ENCODE data around the gene DHCR7. TPM values are rescaled to one million over a fixed set of nuclear protein-coding genes. Genes with fewer than 3 reads are reported as not detected.

Gene DHCR7
- total and polyA plus RNA-seq, 12 donors: 31.8 to 904 (median 85.3) TPM

GRCh38 chr11:71391796-71392195, 56.4 kb downstream of the DHCR7 start:
- TF ChIP-seq CTCF (IDR thresholded peaks at IDR 0.05) (no peak), POLR2A (IDR thresholded peaks at IDR 0.05) (no peak)
- H3K36me3 ChIP-seq (replicated peaks in 1 of 2): no peaks in the 10 kb centered on the region
- no peaks in the 10 kb centered on the region for H3K9me3 ChIP-seq (replicated peaks in 1 of 3)
- DNase-seq: no peak
- 47 to 62% (median 53%) methylated on average over 8 of the region's 8 CpGs for WGBS, 4 donors
- H3K4me3 ChIP-seq: no peak overlapping the region
- no peaks in the 10 kb centered on the region for H3K27me3 ChIP-seq
- H3K27ac ChIP-seq: no peak overlapping the region
- H3K4me1 ChIP-seq (replicated peaks in 1 of 2): no peaks in the 10 kb centered on the region
- intact Hi-C loops (cut with DNase I): no loop called here

GRCh38 chr11:71391352-71391751, 56.8 kb downstream of the DHCR7 start:
- 75 to 85% (median 79%) methylated on average over 5 of the region's 5 CpGs for WGBS, 4 donors
- H3K4me1 ChIP-seq (replicated peaks in 1 of 2): no peaks in the 10 kb centered on the region
- no peak overlapping the region for H3K27ac ChIP-seq
- intact Hi-C loops (cut with DNase I): no loop called here
- TF ChIP-seq POLR2A (IDR thresholded peaks at IDR 0.05) (no peak), CTCF (IDR thresholded peaks at IDR 0.05) (no peak)
- no peak overlapping the region for H3K4me3 ChIP-seq
- DNase-seq: no peak
- H3K27me3 ChIP-seq: no peaks in the 10 kb centered on the region
- no peaks in the 10 kb centered on the region for H3K36me3 ChIP-seq (replicated peaks in 1 of 2)
- H3K9me3 ChIP-seq (replicated peaks in 1 of 3): no peaks in the 10 kb centered on the region

- Histone ChIP-seq H3K36me3 (replicated peaks in 1 of 2) (no peaks in the 10 kb centered on the region), H3K4me1 (replicated peaks in 1 of 2) (no peaks in the 10 kb centered on the region), H3K27ac (no peak overlapping the region), H3K4me3 (no peak overlapping the region), H3K27me3 (no peaks in the 10 kb centered on the region), H3K9me3 (replicated peaks in 1 of 3) (no peaks in the 10 kb centered on the region)
- no peak for DNase-seq
- 64 to 79% (median 72%) methylated on average over 7 of the region's 7 CpGs for WGBS, 4 donors
- TF ChIP-seq CTCF (IDR thresholded peaks at IDR 0.05): no peak
- TF ChIP-seq POLR2A (IDR thresholded peaks at IDR 0.05): no peak
- intact Hi-C loops (cut with DNase I): no loop called here
Measured at GRCh38 chr11:71388637-71389235, 59.5 kb downstream of the DHCR7 start.

- no peaks in the 10 kb centered on the region for H3K9me3 ChIP-seq (replicated peaks in 1 of 3)
- H3K4me3 ChIP-seq: no peak overlapping the region
- no peak overlapping the region for H3K27ac ChIP-seq
- H3K36me3 ChIP-seq (replicated peaks in 1 of 2): no peaks in the 10 kb centered on the region
- intact Hi-C loops (cut with DNase I): no loop called here
- no peak for TF ChIP-seq CTCF (IDR thresholded peaks at IDR 0.05)
- H3K27me3 ChIP-seq: no peaks in the 10 kb centered on the region
- no peaks in the 10 kb centered on the region for H3K4me1 ChIP-seq (replicated peaks in 1 of 2)
- DNase-seq: no peak
- WGBS, 4 donors: 84 to 90% (median 84%) methylated on average over 23 of the region's 23 CpGs
Measured at GRCh38 chr11:71387784-71388636, 60.2 kb downstream of the DHCR7 start.
